NOMO-1 treated with DMSO at 0.1 percent for 48 hours (cell line): ENCODE results near the gene DNAJC8.

ENCODE experiments used
- DNase-seq: peaks from one replicate; lab custom pipeline; 2025; ENCODE audit not compliant: unreplicated experiment; lab: John Stamatoyannopoulos, UW

Gene DNAJC8

DNA sequence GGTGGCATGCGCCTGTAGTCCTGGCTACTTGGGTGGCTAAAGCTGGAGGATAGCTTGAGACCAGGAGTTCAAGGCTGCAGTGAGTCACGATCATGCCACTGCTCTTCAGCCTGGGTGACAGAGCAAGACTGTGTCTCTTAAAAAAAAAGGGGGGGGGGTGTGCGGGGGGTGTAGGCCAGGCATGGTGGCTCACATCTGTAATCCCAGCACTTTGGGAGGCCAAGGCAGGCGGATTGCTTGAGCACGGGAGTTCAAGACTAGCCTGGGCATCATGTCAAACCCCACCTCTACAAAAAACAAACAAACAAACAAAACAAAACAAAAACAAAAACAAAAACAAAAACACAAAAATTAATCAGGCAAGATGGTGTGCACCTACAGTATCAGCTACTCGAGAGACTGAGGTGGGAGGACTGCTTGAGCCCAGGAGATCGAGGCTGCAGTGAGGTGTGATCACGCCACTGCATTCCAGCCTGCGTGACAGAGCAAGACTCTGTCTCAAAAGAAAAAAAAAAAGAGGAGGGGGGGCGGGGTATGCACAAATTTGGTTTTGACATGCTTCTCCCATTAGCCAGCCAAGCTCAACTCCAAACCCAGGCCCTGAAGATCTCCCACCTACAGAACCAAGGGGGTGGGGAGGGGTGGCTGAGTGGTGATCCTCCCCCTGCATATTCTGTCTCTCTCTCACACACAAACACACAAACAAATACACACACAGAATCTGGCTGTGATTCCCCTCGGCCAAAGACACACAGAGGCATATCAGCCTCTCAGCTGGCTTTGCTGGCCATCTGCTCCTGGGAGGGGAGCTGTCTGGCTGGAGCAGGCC lies 59.5 kb downstream of the DNAJC8 start:
- DNase-seq: no peak

DNA sequence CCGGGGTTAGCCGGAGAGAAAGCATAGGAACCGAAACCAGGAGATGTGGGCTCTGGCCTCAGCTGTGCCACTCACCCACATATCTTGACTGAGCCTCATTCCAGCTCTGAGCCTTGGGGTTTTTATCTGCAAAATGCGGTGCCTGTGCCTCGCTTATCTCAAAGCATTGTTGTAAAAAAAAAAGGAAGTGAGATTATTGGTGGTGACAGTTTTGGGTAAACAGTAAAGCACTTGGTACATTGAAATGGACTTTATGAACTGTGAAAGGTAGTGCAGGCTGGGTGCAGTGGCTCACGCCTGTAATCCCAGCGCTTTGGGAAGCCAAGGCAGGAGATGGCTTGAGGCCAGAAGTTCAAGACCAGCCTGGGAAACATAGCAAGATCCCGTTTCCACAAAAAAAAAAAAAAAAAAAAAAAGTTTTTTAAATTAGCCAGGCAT lies 60.1 kb downstream of the DNAJC8 start:
- DNase-seq: peak; percentile 98

- peak; percentile 33 for DNase-seq
Measured at GRCh38 chr1:28171246-28171645, 61.6 kb downstream of the DNAJC8 start.

DNA sequence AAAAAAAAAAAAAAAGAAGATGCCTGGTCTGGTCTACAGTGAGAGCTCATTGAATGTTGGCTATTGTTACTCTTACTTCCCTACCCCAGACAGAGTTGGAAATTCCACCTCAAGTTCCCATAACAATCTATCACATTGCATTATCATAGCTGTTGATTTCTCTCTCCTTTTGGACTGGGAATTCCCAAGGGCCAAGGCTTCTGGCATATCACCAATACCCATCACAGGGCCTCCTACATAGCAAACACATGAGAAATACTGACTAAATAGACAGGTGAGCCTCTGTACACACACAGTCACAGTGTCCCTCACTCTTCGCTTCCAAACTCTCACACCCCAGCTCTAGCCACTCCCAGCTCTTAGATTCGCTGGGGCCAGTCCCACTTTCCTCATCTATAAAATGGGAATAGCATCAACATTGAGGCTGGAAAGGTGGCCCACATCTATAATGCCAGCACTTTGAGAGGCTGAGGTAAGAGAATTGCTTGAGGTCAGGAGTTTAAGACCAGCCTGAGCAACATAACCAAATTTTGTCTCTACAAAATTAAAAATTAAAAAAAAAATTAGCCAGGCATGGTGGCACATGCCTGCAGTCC lies 62.7 kb downstream of the DNAJC8 start:
- no peak for DNase-seq

- no peak for DNase-seq
Measured at GRCh38 chr1:28163496-28164161, 69.2 kb downstream of the DNAJC8 start.

DNA sequence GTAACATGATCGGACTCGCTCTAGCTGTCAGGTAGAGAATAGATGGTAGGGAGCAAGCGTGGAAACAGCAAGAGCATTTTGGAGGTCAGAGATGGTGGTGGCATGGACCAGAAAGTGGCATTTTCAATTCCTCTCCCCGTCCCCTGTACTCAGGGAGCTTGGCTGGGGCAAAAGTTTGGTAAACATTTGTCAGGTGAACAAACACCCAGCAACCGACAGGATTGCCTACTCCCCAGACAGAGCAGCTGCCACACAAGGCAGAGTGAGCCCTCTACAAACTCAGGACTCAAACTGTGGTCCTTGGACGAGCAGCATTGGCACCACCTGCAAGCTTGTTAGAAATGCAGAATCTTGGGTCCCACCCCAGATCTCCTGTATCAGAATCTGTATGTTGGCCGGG lies 70.7 kb downstream of the DNAJC8 start:
- no peak for DNase-seq

DNA sequence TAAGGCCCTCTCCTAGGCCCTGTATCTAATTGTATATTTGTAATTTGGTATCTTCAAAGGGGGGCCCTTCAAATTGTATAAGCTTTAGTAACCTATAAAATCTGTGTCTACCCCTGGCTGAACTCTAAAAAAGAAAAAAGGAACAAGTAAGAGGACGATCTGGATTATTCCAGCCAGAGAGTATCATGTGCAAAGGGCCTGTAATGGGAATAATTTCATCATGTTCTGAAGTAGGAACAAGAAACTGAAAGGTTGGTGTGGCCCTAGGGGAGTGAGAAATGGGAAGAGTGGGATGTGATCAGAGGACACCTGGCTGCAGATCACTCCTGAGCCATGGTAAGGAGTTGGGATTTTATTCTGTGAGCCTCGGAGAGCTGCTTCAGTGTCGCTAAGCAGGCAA lies 71.1 kb downstream of the DNAJC8 start:
- no peak for DNase-seq

GRCh38 chr1:28160782-28161266 lies 72.0 kb downstream of the DNAJC8 start:
- DNase-seq: no peak

- peak; percentile 49 for DNase-seq
Measured at GRCh38 chr1:28159680-28160079, 73.1 kb downstream of the DNAJC8 start.

- no peak for DNase-seq
Measured at GRCh38 chr1:28159243-28159642, 73.6 kb downstream of the DNAJC8 start.

GRCh38 chr1:28157894-28158293 lies 74.9 kb downstream of the DNAJC8 start:
- DNase-seq: no peak

- no peak for DNase-seq
Measured at GRCh38 chr1:28156821-28157220, 76.0 kb downstream of the DNAJC8 start.

- DNase-seq: no peak
Measured at GRCh38 chr1:28155628-28156027, 77.2 kb downstream of the DNAJC8 start.

DNA sequence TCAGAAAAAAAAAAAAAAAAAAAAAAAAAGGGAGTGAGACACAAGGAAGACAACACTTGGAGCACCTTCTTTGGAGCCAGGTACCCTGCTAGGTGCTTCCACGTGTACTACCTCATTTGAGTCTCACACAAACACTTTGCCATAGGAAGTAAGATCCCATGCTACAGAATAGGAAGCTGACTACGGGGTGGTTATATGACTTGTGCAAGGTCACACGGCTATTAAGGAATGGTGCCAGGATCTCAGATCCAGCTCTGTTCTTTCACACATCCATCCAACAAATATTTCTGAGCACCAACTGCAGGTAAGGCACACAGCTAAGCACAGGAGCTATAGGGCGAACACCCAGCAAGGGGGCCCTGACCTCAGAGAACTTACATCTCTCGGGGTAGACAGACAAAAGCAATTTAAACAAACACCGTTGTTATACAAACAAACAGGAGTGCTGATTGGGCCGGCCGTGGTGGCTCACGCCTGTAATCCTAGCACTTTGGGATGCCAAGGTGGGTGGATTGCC lies 78.7 kb downstream of the DNAJC8 start:
- no peak for DNase-seq
